ENCODE data around the gene PID1.

GRCh38 chr2:229099231-229099630, 171.9 kb downstream of the PID1 start:
- TF ChIP-seq POLR2A (IDR thresholded peaks at IDR 0.05; ENCODE audit: low read length), result no peak
- no peak for TF ChIP-seq GATA1 (IDR thresholded peaks at IDR 0.05; ENCODE audit: low read depth, low read length)
